Kidney glomerular epithelial cell (primary cell): ENCODE measurements around the gene PRRX2.
A peak's percentile ranks its signal among the peaks of the same experiment; 100 is the strongest.
"Not testable (repeated sequence)": the region's sequence is repeated elsewhere in the genome, so short reads cannot be mapped to it uniquely, and the experiment has no call there.

ENCODE experiments used
- DNase-seq: peaks from one replicate; lab custom pipeline; 2025; lab: John Stamatoyannopoulos, UW

The PRRX2 gene

DNA sequence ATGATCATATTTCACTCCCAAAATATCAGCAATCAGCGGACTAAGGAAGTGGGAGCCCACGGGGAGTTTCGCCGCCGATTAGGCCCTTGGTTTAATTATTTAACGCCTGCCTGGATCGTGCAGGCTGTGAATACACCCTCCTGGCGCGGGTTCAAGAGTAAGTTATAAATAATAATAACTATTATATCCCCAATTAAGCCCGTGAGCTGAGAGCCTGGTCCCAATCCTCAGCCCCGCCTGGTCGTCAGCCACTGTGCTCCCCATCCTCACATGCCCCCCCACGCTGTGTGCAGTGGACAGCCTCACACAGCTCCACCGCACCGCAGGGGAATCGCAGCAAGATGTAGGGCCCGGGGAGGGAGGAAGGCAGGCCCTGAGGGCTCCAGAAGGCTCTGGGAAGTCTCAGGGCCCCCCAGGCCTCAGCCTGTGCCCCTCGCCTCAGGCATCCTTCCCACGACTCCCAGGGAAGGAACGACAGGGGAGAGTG, 10.8 kb upstream of the PRRX2 start:
- DNase-seq = no peak

DNA sequence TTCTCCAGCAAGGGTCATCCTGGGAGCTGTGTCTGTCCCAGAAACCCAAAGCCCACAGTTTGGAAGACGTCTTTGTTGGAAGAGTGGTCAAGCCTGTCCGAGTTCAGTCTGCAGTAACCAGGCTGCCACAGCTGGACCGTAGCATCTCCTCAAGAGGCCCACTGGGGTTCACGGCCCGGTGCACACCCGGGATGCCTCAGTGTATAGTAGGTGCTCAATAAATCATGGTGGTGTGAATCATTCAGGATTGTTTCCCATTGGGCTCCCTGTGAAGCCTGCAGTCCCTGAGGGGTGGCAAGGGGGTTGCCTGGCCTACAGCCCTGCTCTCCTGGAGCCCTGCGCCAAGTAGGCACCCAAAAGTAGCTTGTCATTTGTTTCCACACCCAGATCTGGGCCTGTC, 10.3 kb upstream of the PRRX2 start:
- DNase-seq = no peak

DNA sequence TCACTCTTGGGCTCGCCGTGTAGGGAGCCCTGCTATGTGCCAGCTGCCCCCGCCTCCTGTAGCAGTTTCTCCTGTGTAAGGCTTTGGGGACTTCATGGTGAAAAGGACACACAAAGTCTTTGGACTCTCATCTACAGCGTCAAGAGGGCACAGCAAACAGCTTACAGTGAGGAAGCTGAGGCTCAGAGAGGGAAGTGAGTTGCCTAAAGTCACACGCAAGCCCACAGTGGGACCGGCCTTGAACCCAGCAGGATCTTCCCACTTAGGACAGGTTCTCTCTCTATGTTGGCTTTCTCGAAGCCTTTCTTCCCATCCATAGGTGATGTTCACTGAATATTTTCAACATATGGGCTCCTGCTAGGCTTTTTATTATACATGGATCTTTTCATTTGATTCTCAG, 9.8 kb upstream of the PRRX2 start:
- no peak for DNase-seq

DNA sequence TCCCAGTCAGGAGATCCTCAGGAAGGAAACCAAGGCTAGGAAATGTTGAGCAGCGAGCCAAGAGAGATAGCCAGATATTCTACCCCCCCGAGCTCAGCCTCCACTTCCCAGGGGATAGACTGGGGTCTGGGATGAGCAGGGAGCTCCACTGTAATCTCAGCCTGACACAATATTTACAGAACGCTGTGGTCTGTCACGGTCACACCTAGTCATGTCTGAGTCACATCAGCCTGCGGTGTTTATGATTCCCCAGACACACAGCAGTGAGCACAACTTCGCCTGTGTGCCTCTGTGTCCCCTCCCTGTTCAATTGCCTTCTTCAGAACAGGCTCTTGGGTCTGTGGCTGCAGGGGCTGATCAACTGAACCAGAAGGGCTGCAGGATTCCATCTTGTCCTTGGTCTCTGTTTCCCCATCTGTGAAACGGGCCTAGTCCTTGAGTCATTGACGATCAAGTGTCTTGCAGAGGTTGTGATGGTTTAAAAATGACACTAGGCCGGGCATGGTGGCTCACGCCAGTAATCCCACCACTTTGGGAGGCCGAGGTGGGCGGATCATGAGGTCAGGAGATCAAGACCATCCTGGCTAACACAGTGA, 8.6 kb upstream of the PRRX2 start:
- peak; percentile 44 for DNase-seq

DNA sequence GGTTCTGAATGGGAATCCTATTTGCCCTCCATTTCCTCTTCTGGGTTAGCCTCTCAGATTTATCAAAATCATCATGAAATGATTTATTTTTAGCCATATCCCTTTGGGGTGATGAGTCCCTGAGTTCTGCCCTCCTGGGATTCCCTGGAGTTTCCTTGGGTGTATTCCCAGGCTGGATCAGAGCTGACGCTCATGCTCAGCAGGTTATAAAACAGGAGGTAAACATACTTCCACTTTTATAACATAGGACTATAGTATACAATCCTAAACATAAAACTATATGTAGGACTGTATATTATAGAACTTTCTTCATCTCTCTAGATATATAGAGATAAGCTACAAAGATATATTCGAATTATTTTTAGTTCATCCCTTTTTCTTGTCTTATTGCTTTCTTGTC, 4.4 kb upstream of the PRRX2 start:
- no peak for DNase-seq

DNA sequence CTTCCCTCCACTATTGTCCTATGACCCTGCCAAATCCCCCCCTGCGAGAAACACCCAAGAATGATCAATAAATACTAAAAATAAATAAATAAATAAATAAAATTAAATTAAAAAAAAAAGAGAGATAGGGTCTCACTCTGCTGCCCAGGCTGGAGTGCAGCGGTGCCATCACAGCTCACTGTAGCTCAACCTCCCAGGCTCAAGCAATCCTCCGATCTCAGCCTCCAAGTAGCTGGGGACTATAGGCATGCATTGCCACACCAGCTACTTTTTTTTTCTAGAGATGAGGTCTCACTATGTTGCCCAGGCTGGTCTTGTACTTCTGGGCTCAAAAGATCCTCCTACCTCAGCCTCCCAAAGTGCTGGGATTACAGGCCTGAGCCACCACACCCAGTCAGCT, 3.2 kb upstream of the PRRX2 start:
- not testable (repeated sequence) for DNase-seq

DNA sequence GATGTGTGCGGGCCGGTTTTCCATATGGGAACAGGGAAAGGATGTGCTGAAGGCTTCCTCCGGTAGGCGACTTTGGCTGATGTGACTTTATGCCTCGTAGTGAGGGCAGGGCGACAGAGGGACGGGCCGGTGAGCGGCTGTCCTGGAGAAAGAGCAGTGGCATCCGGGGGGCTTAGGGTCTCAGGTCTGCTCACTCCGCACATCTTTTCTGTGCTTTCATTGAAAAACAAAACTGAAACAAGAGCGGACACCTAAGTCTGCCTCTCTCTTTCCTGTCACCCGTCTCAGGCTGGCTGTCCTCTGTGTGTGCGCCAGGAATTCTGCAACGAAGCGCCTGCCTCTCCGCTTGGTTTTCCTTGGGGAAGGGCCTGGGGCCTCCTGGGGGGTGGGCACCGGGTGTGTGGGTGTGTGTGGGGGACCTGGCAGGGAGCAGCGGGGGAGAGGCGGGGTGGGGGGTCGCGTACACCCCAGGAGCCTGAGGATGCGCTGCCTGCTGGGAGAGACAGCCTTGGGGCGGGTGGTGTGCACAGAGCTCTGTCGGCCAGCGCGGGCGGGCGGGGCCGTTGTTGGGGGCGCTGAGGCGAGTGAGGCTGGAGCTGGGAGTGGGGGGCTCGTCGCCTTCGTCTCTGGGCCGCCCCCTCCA, 580 bp upstream of the PRRX2 start:
- no peak for DNase-seq

DNA sequence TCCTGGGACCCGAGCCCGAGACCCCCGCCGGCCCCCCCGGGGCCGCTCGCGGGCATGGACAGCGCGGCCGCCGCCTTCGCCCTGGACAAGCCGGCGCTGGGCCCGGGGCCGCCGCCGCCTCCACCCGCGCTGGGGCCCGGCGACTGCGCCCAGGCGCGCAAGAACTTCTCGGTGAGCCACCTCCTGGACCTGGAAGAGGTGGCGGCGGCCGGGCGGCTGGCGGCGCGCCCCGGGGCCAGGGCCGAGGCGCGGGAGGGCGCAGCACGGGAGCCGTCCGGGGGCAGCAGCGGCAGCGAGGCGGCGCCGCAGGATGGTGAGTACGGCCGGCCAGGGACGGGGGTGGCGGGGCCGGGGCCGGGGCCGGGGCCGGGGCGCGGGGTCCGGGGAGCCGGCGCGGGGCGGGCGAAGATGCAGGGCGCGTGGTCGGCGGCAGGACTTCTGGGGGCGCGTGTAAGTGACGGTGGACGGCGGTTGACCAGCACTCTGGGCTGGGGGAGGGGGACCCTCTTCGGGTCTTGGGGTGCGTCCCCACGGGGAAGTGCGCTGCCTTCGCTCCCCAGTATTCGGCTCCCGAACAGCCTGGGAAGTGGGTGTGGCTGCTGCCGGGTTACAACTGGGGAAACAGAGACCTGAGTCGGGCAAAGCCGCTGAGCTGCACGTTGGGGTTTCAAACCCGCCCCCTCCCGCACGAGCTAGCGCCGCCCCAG, 520 bp downstream of the PRRX2 start:
- DNase-seq = no peak

DNA sequence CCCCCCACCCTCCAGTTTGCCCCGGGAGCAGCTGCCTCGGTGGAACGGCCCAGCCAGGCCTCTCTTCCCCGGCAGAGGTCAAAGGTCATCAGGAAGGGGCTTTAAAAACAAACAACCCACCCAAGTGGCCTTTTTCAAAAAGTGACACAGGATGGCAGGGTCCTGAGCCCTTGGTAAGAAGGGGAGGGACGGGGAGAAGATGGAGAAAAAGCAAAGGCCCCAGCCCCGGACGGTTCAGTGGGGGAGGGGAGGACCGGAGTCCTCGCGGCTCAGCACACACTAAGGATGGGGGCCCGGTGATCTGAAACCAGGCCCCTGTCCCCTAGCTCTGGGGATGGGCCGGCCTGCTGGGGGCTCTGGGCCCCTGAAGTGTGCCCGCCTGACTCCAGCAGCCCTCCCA, 1.1 kb downstream of the PRRX2 start:
- no peak for DNase-seq

DNA sequence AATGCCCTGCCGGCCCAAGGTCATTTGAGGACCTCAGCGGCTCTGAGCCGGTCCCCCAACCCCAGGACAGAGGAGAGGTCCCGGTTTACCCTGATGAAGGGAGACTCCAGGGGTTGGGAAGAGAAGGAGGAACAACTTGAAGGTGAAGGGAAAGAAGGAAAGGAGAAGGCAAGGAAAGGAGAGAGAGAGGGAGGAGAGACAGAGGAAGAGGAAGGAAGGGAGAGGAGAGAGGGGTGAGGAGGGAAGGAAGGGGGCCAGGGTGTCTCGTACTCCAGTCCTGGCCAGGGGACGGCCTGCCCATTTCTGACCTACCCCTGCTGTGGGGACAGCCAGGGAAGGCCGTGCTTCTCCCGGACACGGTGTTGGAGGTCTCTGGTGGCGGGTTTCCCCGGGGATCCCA, 1.9 kb downstream of the PRRX2 start:
- no peak for DNase-seq

DNA sequence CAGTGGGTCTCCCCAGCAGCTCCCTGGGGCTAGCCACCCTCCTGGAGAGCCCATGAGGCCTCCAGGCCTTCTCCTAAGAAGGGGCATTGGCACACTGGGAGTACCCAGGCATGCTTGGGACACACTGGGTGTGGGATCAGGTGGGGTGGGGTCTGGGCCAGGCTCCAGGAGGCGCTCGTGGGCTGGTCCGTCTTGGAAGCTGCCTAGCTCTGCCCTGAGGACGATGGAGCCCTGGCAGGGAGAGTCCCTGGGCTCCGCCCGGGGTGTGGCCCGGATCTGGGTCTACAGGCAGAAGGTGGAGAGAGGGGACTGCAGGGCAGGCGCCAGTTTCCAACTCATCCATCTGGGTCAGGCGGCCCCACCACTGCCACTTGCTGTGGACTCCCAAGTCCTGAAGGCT, 2.4 kb downstream of the PRRX2 start:
- DNase-seq = no peak

DNA sequence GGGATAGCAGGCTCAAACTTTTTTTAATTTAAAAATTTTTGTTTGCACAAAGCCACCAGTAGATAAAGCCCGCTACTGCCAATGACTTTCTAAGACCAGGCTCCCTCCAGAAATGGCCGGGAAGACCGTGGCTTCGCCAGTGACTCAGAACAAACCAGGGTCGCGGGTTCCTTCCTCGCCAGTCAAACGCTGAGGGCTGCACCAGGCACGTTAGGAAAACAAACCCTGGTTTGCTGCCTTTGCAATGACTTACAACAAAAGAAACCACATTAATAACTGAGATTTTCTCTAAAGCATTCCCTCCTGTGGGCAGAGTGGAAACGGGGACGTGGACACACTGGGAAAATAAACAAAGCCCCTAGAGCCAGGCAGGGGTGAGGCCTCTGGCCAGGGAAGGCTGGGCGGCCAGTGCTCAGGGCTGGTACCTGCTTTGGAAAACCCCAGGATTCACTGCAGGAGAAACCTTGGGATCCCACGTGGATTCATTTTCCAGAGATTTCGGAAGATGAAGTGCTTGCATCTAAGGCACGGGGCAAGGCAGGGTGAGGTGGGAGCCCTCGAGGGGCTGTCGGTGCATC, 3.8 kb downstream of the PRRX2 start:
- peak; percentile 65 for DNase-seq

DNA sequence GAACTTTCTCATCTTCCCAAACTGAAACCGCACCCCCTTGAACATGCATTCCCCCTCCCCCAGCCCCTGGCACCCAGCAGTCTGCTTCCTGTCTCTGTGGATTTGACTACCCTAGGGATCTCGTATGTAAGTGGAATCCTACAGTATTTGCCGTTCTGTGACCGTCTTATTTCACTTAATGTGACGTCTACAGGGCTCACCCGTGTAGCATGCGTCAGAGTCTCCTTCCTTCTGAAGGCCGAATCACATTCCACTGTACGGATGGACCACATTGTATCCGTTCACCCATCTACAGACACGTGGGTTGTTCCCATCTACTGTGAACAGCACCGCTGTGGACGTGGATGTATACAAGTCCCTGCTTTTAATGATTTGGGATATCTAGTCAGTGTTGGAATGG, 4.5 kb downstream of the PRRX2 start:
- DNase-seq = no peak

DNA sequence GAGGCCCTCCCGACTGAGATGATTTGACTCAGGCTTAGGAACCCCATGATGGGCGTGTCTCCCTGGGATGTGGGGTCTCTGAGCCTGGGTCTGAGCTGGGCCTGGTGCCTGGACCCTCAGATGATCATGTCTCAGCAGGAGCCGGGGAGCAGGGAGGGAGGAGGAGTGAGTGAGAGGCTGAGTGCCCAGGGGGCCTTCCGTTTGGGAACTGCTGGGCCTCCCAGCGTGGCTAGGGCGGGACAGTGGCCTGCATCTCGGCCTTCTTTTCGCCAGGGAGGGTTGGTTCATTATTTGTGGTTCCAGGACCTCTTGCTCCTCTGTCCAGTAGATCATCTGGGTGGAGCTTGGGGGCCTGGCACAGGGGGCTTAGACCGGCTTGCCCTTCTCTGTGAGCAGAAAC, 5.6 kb downstream of the PRRX2 start:
- DNase-seq = no peak

DNA sequence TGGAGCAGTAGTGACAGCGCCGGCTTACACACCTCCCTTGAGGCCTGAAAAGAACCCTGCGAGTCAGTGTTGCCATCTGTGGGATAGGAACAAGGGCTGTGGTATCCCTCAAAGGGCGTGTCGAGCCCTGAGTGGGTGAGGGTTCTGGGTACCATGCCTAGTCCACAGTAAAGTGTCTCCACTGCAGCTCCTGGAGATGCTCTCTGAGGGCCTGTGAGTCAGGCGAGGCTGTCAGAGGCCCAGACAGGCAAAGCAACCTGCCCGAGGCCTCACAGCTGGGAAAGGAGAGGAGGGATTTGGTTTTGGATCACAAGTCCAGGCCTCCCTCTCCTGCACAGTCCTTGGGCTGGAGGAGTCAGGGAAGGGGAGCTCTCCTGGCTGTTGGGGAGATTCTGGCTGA, 6.1 kb downstream of the PRRX2 start:
- DNase-seq = no peak

DNA sequence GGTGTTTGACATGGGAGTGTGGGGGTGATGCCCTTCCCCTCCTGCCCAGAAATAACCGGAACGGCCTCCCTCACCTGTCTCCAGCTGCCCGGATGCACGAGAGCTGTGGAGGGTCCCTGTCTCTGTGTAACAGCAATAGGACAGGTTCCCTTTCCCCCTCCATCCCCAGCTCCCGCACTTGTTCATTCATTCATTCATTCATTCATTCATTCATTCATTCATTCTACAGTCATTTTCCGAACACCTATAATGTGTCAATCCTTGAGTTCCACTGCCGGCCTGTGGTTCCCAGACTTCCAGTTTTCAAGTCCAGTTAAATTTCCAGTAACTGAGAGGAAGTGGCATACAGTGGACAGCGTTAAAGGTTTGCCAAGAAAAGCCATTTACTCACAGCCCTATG, 7.3 kb downstream of the PRRX2 start:
- no peak for DNase-seq

DNA sequence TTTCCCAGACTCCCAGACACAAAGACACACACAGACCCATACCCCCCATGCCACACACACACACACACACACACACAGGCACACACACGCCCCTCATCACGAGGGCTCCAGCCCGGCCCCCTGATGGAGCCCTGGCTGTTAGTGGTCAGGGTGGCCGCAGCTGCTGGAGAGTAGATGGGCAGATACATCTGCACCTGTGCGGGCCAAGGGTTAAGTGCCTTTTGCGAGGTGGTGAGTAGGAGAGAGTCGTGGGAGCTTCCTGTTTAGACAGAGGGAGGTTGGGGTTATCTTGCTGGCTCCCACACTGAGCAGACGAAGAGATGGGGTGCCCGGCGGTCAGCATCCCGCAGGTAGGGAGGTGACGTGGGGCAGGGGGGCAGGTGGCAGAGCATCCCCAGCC, 8.2 kb downstream of the PRRX2 start:
- no peak for DNase-seq

DNA sequence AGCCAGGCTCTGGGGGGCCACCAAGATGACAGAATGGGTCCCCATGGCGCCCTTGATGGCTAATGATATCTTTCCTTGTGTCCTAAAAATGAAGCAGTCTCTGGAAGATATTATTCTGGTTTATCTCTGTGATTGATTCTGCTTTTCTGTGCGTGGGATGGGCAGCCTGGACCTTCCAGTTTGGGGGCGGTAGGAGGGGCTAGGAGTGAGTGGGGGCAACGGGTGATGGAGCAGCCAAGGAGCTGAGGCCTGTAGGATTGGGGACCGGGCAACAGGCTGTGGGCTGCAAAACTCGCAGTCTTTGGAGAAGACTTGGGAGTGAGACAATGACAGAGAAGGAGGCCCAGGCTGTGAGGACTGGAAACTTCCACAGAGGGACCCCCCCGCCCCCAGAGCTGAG, 8.8 kb downstream of the PRRX2 start:
- no peak for DNase-seq

DNA sequence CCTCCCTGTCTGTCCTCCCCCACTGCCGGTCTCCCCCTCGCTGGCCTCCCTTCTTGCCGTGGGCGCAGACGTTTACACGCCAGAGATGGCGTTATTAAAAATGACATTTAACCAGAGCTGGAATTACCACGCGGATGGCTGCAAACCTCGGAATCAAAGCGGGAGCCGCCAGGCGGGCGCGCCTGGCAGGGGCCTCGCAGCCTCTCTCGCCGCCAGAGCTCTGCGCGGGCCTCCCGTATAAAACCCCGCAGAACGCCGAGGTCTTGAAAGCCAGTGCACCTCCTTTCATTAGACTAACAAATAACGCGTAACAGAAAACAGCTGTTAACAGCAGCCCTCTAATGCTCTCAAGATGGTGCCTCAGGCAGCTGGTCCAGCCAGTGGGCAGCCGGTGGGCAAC, 10.2 kb downstream of the PRRX2 start:
- no peak for DNase-seq

DNA sequence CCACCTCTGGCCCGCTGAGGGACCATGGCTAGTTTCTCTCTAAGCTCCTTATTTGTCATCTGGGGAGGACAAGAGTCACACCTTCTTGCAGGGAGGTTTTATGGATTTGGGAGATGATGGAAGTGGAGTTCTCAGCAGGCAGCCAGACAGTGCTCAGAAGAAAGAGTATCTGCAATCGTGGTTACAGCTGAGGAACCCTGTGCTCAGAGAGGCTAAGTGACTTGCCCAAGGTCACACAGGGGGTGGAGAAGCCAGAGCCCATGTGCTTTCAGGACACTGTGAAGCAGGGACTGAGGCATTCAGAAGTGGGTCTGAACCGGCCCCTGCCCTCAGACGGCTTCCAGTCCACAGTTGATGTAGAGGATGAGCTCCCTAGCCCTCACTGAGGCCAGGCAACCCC, 10.8 kb downstream of the PRRX2 start:
- DNase-seq = no peak

DNA sequence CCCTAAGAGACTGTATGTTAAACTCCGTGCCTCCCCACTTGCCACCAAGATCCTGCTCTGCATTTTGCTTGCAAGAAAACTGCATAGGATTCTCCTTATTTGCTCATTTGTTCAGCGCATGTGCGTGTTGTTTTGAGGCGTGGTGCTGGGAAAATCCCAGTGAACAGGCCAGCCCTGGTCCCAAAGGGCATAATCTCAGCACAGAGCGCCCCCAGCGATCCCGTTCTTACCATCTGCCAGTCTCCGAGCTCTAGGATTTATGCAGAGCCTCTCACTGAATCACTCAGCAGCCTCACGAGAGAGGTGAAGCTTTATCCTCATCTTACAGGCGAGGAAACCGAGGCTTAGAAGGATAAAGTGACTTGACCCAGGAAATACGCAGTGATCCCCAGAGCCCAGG, 11.5 kb downstream of the PRRX2 start:
- DNase-seq = no peak

DNA sequence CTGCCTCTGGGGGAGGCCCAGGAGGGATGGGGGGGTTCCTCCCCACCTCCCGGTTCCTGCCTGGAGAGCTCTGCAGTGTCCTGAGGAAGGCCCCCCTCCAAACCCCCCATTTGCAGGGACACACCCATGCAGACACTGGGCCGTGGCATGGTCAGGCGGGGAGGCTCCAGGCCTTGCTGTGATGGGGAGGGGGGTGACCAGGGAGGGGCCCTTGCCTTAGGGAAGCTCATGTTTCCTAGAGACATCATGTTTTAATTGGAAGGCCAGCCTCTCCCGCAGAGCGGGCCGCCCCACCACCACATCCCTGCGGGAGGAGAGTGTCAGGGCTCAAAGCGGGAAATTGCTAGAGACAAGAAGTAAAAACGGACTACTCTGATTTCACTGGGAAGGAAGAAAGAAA, 12.0 kb downstream of the PRRX2 start:
- DNase-seq = no peak

DNA sequence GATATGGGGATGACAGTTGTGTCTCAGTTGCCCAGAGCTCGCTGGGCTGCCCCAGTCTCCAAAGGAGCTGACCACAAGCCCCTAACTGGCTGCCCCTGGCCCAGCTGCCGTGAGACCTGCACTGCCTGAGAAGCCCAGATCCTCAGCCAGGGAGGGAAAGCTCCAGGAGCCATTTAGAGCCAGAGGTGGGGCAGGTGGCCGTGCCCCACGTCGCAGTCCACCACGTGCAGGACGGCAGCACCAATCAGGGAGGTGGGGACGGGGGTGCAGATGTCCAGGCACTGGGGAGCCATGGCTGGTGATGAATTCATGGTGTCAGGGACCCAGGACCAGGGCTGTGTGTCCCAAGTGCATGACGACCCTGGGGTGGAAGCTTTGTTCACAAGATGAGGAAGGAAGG, 13.4 kb downstream of the PRRX2 start:
- no peak for DNase-seq
